GM19193 (cell line): ENCODE results near the gene LOXL3.

Experiments
- POLR2A ChIP-seq: IDR thresholded peaks from 4 replicates; pipeline ENCODE4 v1.6.1; 2011; ENCODE audit not compliant: insufficient read depth, insufficient read length; ENCODE audit errors: extremely low read depth

The LOXL3 gene

GRCh38 chr2:74526649-74527230 lies 27.0 kb downstream of the LOXL3 start:
- no peak for TF ChIP-seq POLR2A

- TF ChIP-seq POLR2A = no peak
Observed at GRCh38 chr2:74525717-74526648, 27.8 kb downstream of the LOXL3 start, which contains the start of gene DQX1. Gene DQX1 (minus strand): TSS chr2:74526231. CDS start chr2:74525729, 502 bp downstream.

- TF ChIP-seq POLR2A = no peak
Observed at GRCh38 chr2:74524955-74525716, 28.6 kb downstream of the LOXL3 start.

GRCh38 chr2:74524005-74524404 lies 29.7 kb downstream of the LOXL3 start:
- TF ChIP-seq POLR2A = no peak

GRCh38 chr2:74522516-74522915 lies 31.2 kb downstream of the LOXL3 start:
- no peak for TF ChIP-seq POLR2A

- no peak for TF ChIP-seq POLR2A
Observed at GRCh38 chr2:74516650-74517049, 37.1 kb downstream of the LOXL3 start.

- TF ChIP-seq POLR2A = no peak
Observed at GRCh38 chr2:74515981-74516633, 37.6 kb downstream of the LOXL3 start.

GRCh38 chr2:74515271-74515980 lies 38.3 kb downstream of the LOXL3 start:
- TF ChIP-seq POLR2A = no peak

- TF ChIP-seq POLR2A = no peak
Observed at GRCh38 chr2:74514368-74515270, 39.1 kb downstream of the LOXL3 start, which contains the start of gene TLX2. Gene TLX2 (plus strand): TSS chr2:74514450. CDS start chr2:74514807, 357 bp downstream.

GRCh38 chr2:74513605-74514367 lies 40.0 kb downstream of the LOXL3 start:
- TF ChIP-seq POLR2A = no peak

- no peak for TF ChIP-seq POLR2A
Observed at GRCh38 chr2:74512744-74513604, 40.8 kb downstream of the LOXL3 start.
